Ectodermal cell (in vitro differentiated cells): ENCODE results near the gene OR8J1.
"Not testable (repeated sequence)": the region's sequence is repeated elsewhere in the genome, so short reads cannot be mapped to it uniquely, and the experiment has no call there.

Experiments
- H3K27ac ChIP-seq: 2 replicates; pipeline ENCODE4 v1.7.0; 2013; ENCODE audit warnings: mild to moderate bottlenecking, low read depth, low read length; ENCODE audit not compliant: insufficient read depth, poor library complexity, severe bottlenecking
- H3K27me3 ChIP-seq: 2 replicates; pipeline ENCODE4 v1.7.0; 2013; ENCODE audit warnings: mild to moderate bottlenecking, low read length; ENCODE audit not compliant: insufficient read depth, control insufficient read depth, poor library complexity, severe bottlenecking
- H3K36me3 ChIP-seq: one replicate; pipeline ENCODE4 v1.7.0; 2013; ENCODE audit warnings: low read length; ENCODE audit not compliant: control insufficient read depth, insufficient read depth
- H3K4me1 ChIP-seq: one replicate; pipeline ENCODE4 v1.7.0; 2013; ENCODE audit warnings: low read length; ENCODE audit not compliant: control insufficient read depth, insufficient read depth
- H3K4me3 ChIP-seq: 2 replicates; pipeline ENCODE4 v1.7.0; 2013; ENCODE audit warnings: low read depth, low read length, control low read depth; ENCODE audit not compliant: insufficient read depth
- H3K9me3 ChIP-seq: 2 replicates; pipeline ENCODE4 v1.7.0; 2013; ENCODE audit warnings: mild to moderate bottlenecking, low read length, moderate library complexity; ENCODE audit not compliant: control insufficient read depth
- WGBS, 2 experiments: methylation state at CpG; one replicate each; pipeline ENCODE4 v1.1.7; 2013; ENCODE audit warnings: missing lambda C conversion rate in 2 of 2; 5-methylcytosine and 5-hydroxymethylcytosine counted together

The OR8J1 gene

GRCh38 chr11:56396047-56396446 lies 42.0 kb downstream of the OR8J1 start:
- 62 to 83% methylated on average over 2 of the region's 3 CpGs for whole genome bisulfite sequencing, 2 experiments
- Histone ChIP-seq H3K27me3 (no peaks in the 10 kb centered on the region), H3K27ac (no peak overlapping the region), H3K36me3 (no peaks in the 10 kb centered on the region), H3K9me3 (no peaks in the 10 kb centered on the region), H3K4me1 (no peaks in the 10 kb centered on the region), H3K4me3 (no peak overlapping the region)

DNA sequence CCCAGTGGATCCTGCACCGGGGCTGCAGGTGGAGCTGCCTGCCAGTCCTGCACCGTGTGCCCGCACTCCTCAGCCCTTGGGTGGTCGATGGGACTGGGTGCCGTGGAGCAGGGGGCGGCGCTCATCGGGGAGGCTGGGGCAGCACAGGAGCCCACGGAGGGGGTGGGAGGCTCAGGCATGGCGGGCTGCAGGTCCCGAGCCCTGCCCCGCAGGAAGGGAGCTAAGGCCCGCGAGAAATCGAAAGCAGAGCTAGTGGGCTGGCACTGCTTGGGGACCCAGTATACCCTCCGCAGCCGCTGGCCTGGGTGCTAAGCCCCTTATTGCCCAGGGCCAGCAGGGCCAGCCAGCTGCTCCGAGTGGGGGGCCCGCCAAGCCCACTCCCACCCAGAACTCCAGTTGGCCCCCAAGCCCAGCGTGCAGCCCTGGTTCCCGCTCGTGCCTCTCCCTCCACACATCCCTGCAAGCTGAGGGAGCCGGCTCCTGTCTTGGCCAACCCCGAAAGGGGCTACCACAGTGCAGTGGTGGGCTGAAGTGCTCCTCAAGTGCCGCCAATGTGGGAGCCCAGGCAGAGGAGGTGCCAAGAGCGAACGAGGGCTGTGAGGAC lies 47.9 kb downstream of the OR8J1 start:
- H3K9me3 ChIP-seq, H3K27me3 ChIP-seq, H3K4me3 ChIP-seq, H3K4me1 ChIP-seq, H3K36me3 ChIP-seq, H3K27ac ChIP-seq: not testable (repeated sequence)
- 88 to 90% methylated on average over 27 of the region's 27 CpGs for WGBS, 2 experiments

- H3K36me3 ChIP-seq: no peaks in the 10 kb centered on the region
- H3K4me3 ChIP-seq: no peak overlapping the region
- no peaks in the 10 kb centered on the region for H3K27me3 ChIP-seq
- no peak overlapping the region for H3K27ac ChIP-seq
- H3K9me3 ChIP-seq: no peaks in the 10 kb centered on the region
- no peaks in the 10 kb centered on the region for H3K4me1 ChIP-seq
- 95 to 100% methylated on average over 2 of the region's 2 CpGs for WGBS, 2 experiments
Observed at GRCh38 chr11:56404393-56404792, 50.3 kb downstream of the OR8J1 start.

DNA sequence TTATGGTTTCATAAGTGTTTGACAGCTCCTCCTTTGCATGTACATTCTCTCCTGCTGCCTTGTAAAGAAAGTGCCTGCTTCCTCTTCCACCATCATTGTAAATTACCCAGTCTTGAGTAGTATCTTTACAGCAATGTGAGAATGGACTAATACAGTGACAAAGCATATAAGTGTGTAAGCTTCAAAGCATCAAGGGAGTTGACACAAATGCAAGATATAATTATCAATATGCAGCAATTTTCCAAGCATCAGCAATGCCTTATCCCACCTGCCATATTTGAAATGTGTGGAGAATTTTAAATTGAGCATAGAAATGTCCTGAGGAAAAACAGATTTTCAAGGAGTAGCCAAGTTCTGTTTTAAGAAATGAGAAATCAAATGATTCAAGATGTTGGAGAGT lies 56.7 kb downstream of the OR8J1 start:
- Histone ChIP-seq H3K4me3 (no peak overlapping the region), H3K27ac (no peak overlapping the region), H3K4me1 (no peaks in the 10 kb centered on the region), H3K36me3 (no peaks in the 10 kb centered on the region), H3K27me3 (no peaks in the 10 kb centered on the region), H3K9me3 (no peaks in the 10 kb centered on the region)
